ENCODE results near the gene DAP. TPM values are rescaled to one million over a fixed set of nuclear protein-coding genes. Genes with fewer than 3 reads are reported as not detected.

The DAP gene
- polyA plus RNA-seq, 2 of the 4 experiments (the other 2 are of a cell fraction): 24.2 to 54.9 TPM

DNA sequence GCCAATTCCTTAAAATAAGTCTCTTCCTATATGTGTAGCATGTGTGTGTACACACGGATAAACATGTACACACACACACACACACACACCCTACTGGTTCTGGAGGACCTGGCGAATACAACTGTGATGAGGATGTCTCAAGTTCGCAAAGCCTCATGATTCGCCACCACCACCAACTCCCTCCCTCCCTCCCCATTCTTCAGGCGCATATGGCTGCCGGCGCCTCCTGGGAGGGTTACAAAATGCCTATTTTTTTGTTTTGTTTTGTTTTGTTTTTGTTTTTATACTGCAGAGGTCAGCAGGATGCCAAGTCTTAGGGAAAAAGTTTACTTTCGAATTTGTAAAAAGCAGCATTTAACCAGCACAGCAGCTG, 88.0 kb downstream of the DAP start:
- H3K4me2 ChIP-seq: no peak overlapping the region
- WGBS (ENCODE audit: missing lambda C conversion rate): 72% methylated on average over 8 of the region's 8 CpGs
- CTCF ChIA-PET: interaction anchor here (0.9 kb wide), 1 partner anchor 16 kb away, joined by 3 read pairs; no protein-coding TSS in a partner anchor
- FAIRE-seq (no peak), DNase-seq (ENCODE audit: low read depth in 1 of 2, low spot score in 1 of 2) (no peak), ATAC-seq (no peak)
- H3K4me1 ChIP-seq: no peaks in the 10 kb centered on the region
- H3K4me3 ChIP-seq: no peak overlapping the region
- TF ChIP-seq, protein P1, sequence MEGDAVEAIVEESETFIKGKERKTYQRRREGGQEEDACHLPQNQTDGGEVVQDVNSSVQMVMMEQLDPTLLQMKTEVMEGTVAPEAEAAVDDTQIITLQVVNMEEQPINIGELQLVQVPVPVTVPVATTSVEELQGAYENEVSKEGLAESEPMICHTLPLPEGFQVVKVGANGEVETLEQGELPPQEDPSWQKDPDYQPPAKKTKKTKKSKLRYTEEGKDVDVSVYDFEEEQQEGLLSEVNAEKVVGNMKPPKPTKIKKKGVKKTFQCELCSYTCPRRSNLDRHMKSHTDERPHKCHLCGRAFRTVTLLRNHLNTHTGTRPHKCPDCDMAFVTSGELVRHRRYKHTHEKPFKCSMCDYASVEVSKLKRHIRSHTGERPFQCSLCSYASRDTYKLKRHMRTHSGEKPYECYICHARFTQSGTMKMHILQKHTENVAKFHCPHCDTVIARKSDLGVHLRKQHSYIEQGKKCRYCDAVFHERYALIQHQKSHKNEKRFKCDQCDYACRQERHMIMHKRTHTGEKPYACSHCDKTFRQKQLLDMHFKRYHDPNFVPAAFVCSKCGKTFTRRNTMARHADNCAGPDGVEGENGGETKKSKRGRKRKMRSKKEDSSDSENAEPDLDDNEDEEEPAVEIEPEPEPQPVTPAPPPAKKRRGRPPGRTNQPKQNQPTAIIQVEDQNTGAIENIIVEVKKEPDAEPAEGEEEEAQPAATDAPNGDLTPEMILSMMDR (IDR thresholded peaks at IDR 0.05): no peak
- TF ChIP-seq BHLHE40 (IDR thresholded peaks at IDR 0.05; ENCODE audit: low read depth, low read length) (no peak), ZC3H11A (IDR thresholded peaks at IDR 0.05) (no peak), TP53 (CRISPR knock-in tag; IDR thresholded peaks at IDR 0.05) (no peak), ZFP36 (IDR thresholded peaks at IDR 0.05; ENCODE audit: borderline replicate concordance, partially characterized antibody) (no peak)
- H3K27ac ChIP-seq: no peak overlapping the region
- POLR2A ChIA-PET: no interaction called here
- peaks cover 5% of the 10 kb centered on the region; the same call in 1 of the 3 replicates for H3K9me3 ChIP-seq

DNA sequence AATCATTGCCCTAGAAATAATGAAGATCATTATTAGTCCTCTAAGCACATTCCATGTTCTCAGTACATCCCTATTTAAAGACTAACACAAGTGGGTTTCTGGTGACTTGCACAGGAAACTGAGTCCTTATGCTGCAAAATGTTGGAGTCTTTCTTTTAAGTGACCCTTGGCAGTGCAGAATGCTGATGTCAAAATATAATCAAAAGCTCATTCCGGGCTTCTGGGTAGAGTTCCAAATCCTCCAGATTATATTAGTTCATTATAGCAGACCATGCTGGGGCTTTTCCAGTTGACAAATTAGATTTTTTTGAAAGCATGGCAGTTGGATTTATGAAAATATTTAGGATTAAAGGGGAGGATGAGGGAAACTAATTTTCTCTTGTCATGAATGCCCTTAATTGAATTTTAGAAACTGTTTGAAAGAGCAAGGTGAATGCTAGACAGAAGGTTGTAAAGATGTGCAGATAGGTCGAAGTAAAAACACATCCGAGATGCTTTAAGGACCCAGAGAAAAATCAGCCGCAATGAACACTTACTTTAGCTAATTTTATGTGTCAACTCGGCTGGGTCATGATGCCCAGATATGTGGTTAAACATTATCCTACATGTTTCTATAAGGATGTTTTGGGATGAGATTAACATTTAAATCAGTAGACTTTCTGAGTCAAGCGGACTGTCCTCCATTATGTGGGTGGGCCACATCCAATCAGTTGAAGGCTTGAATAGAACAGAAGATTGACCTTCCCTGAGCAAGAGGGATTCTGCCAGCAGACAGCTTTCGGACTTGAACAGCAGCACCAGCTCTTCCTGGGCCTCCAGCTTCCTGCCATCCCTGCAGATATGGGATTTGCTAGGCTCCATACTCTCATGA, 88.7 kb downstream of the DAP start:
- H3K9me3 ChIP-seq: peaks cover 5% of the 10 kb centered on the region; the same call in 1 of the 3 replicates
- no peak overlapping the region for H3K4me2 ChIP-seq
- ATAC-seq (no peak), DNase-seq (ENCODE audit: low read depth in 1 of 2, low spot score in 1 of 2) (no peak), FAIRE-seq (no peak)
- no peak overlapping the region for H3K27ac ChIP-seq
- POLR2A ChIA-PET: no interaction called here
- H3K4me3 ChIP-seq: no peak overlapping the region
- WGBS (ENCODE audit: missing lambda C conversion rate): 76% methylated on average over 7 of the region's 7 CpGs
- H3K4me1 ChIP-seq: no peaks in the 10 kb centered on the region
- CTCF ChIA-PET: interaction anchor here (0.9 to 1.5 kb wide), 2 partner anchors 17 kb away, joined by 3 read pairs; no protein-coding TSS in a partner anchor
- TF ChIP-seq POLR2AphosphoS2 (conservative IDR thresholded peaks at IDR 0.05; ENCODE audit: low read length): no peak
- no peak for TF ChIP-seq ZC3H11A (IDR thresholded peaks at IDR 0.05)

DNA sequence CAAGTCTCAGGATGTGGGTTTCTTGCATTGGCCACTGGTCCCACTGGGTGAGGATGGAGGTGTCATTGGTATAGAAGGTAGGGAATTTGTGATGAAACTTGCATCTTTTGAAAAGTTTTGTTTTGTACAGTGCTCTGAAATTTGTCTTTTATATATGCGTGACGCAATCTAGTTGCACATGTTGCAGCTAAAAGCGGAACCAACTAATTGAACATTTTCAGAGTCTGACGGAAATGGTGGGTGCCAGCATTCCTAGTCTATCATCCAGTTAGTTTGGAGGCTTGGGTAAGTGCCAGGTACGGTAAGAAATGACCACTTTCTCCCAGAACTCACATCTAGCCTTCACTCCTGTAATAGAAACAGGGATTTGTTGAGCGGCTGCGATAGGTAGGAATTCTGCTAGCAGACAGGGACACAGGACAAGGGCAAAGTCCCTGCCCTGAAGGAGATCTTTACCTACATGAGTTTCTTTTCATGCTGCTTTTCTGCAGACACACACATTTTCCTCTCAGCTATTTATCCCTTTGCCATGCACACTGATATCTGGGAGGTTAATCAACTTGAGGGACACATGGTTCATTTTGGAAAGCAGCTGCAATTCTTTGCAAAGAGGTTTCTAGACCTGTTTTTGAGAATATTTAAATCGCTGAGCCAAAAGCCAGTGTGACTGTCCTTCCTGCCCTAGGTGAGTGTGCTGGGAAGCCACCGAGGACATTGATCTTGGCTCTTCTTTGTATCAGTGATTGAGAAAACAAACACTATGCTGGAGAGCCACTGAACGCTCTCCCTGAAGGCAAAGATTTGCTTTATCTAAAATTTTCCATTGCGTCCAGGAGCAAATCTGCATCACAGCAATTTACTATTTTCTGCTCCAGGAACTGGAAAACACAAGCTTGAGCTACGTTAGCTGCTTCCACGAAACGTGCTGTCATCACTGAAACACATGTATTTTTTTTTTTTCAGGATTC, 89.7 kb downstream of the DAP start:
- CTCF ChIA-PET: interaction anchor here (0.6 to 1.5 kb wide), 3 partner anchors 15 to 53 kb away, joined by 3 to 4 read pairs (median 3); no protein-coding TSS in a partner anchor
- H3K4me2 ChIP-seq: no peak overlapping the region
- H3K4me1 ChIP-seq: no peaks in the 10 kb centered on the region
- H3K4me3 ChIP-seq: no peak overlapping the region
- DNase-seq (ENCODE audit: low read depth in 1 of 2, low spot score in 1 of 2) (no peak), ATAC-seq (no peak), FAIRE-seq (no peak)
- 64% methylated on average over 14 of the region's 14 CpGs for WGBS (ENCODE audit: missing lambda C conversion rate)
- POLR2A ChIA-PET: no interaction called here
- TF ChIP-seq, protein P2, sequence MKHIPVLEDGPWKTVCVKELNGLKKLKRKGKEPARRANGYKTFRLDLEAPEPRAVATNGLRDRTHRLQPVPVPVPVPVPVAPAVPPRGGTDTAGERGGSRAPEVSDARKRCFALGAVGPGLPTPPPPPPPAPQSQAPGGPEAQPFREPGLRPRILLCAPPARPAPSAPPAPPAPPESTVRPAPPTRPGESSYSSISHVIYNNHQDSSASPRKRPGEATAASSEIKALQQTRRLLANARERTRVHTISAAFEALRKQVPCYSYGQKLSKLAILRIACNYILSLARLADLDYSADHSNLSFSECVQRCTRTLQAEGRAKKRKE (CRISPR knock-in tag; IDR thresholded peaks at IDR 0.05; ENCODE audit: low read depth): no peak
- 0 out of 4 replicates have a peak, but pooled peaks of 1 of the 2 experiments have one; percentile 19 for TF ChIP-seq CEBPB (IDR thresholded peaks at IDR 0.05)
- no peak overlapping the region for H3K27ac ChIP-seq
- peaks cover 5% of the 10 kb centered on the region; the same call in 1 of the 3 replicates for H3K9me3 ChIP-seq

DNA sequence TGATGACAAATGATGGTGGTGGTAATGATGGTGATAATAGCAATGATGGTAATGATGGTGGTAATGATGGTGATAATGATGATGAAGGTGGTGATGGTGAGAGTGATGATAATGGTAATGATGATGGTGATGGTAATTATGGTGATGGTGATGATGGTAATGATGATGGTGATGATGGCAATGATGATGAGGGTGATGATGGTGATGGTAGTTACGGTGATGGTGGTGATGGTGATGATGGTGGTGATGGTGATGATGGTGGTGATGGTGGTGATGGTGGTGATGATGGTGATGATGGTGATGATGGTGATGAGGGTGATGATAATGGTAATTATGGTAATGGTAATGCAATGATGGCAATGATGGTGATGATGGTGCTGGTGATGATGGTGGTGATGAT, 91.1 kb downstream of the DAP start:
- 60% methylated on average over 1 of the region's 1 CpG for WGBS (ENCODE audit: missing lambda C conversion rate)
- Histone ChIP-seq H3K4me1 (no peaks in the 10 kb centered on the region), H3K4me3 (no peak overlapping the region), H3K4me2 (no peak overlapping the region), H3K9me3 (peaks cover 5% of the 10 kb centered on the region; the same call in 1 of the 3 replicates), H3K27ac (no peak overlapping the region)
- TF ChIP-seq, protein P3, sequence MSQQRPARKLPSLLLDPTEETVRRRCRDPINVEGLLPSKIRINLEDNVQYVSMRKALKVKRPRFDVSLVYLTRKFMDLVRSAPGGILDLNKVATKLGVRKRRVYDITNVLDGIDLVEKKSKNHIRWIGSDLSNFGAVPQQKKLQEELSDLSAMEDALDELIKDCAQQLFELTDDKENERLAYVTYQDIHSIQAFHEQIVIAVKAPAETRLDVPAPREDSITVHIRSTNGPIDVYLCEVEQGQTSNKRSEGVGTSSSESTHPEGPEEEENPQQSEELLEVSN (IDR thresholded peaks at IDR 0.05; ENCODE audit: borderline replicate concordance, low read depth): no peak
- TF ChIP-seq HEYL (CRISPR knock-in tag; IDR thresholded peaks at IDR 0.05) (no peak), FOXS1 (CRISPR knock-in tag; IDR thresholded peaks at IDR 0.05) (no peak), EHF (CRISPR knock-in tag; IDR thresholded peaks at IDR 0.05) (no peak), MAFK (IDR thresholded peaks at IDR 0.05; ENCODE audit: partially characterized antibody) (no peak), RARB (CRISPR knock-in tag; IDR thresholded peaks at IDR 0.05) (no peak), KDM5A (IDR thresholded peaks at IDR 0.05) (no peak), SREBF2 (IDR thresholded peaks at IDR 0.05) (no peak)
- TF ChIP-seq, protein P4, sequence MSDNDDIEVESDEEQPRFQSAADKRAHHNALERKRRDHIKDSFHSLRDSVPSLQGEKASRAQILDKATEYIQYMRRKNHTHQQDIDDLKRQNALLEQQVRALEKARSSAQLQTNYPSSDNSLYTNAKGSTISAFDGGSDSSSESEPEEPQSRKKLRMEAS (IDR thresholded peaks at IDR 0.05): no peak
- TF ChIP-seq, protein P2 (CRISPR knock-in tag; IDR thresholded peaks at IDR 0.05; ENCODE audit: low read depth): no peak
- TF ChIP-seq, protein P5, sequence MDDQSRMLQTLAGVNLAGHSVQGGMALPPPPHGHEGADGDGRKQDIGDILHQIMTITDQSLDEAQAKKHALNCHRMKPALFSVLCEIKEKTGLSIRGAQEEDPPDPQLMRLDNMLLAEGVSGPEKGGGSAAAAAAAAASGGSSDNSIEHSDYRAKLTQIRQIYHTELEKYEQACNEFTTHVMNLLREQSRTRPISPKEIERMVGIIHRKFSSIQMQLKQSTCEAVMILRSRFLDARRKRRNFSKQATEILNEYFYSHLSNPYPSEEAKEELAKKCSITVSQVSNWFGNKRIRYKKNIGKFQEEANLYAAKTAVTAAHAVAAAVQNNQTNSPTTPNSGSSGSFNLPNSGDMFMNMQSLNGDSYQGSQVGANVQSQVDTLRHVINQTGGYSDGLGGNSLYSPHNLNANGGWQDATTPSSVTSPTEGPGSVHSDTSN (IDR thresholded peaks at IDR 0.05): no peak
- TF ChIP-seq, protein P1 (IDR thresholded peaks at IDR 0.05): no peak
- no peak for FAIRE-seq
- CTCF ChIA-PET: interaction anchor here (1.9 kb wide), 1 partner anchor 217 kb away, joined by 6 read pairs; no protein-coding TSS in a partner anchor
- ATAC-seq: no peak
- POLR2A ChIA-PET: no interaction called here
- DNase-seq (ENCODE audit: low read depth in 1 of 2, low spot score in 1 of 2): no peak

All from A549 (cell line).